Iris pigment epithelial cell (primary cell): ENCODE data around the gene CDX2.

Experiments used
- DNase-seq: peaks from one replicate; pipeline ENCODE4 v3.0.0-alpha.2; 2011; ENCODE audit warnings: low read depth

Gene CDX2

DNA sequence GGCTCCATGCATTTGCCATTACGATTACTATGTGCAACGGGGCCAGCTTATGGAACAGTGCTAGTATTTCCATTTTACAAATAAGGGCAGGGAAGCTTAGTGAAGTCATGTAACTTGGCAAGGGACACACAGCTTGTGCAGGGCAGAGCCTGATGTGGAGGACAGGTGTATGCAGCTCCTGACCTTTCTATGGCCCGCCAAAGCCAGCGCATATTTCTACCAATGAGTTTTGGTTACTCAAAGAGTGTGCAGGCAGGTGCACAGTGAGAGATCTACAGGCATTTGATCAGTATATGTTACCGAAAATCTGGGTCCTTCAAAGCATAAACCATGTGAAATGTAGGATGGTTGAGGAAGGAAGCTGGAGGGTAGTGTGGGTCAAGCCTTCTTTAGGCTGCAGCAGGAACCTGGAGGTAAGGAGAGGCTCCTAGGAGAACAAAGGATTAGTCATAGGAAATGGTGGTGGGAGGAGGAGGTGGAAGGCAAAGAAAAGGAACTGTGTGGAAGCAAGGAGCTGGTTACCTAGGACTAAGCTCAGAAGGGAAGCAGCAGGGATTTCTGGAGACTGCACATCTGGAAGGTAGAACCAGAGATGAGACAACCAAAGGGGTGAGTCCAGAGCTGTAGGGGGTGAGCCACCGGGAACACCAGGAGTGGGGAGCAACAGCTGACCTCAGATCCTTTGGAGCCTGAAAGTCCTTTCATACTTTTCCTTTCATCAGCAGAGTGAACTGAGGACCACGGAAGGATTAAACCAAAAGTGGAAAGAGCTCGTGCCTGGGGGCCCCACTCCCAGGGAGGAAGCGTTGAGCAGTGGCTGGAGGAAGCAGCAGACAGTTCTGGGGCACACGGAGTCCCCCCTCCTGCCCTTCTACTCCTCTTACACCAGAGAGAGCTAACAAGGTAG lies 53.6 kb downstream of the CDX2 start:
- no peak for DNase-seq

GRCh38 chr13:27913160-27913559 lies 56.0 kb downstream of the CDX2 start:
- no peak for DNase-seq

GRCh38 chr13:27911521-27911920 lies 57.6 kb downstream of the CDX2 start:
- no peak for DNase-seq
